Measurements from ENCODE around the gene RFX5.

The RFX5 gene

GRCh38 chr1:151346082-151346768 lies 827 bp downstream of the RFX5 start:
- Histone ChIP-seq H3K27me3 (ENCODE audit: control insufficient read depth in 1 of 2, insufficient read depth in 1 of 2, low read length in 2 of 2) (no peaks in the 10 kb centered on the region), H3K4me3 (ENCODE audit: insufficient read depth in 1 of 2, low read depth in 1 of 2, low read length in 2 of 2) (peak overlapping the region; percentile 67 to 92), H3K4me2 (ENCODE audit: low read length, poor library complexity, severe bottlenecking) (peak overlapping the region; percentile 74), H3K14ac (ENCODE audit: low read length in 2 of 2) (no peak overlapping the region), H4K91ac (ENCODE audit: low read length) (no peak overlapping the region), H2AFZ (ENCODE audit: low read depth, low read length) (peak overlapping the region; percentile 39), H3K9me3 (ENCODE audit: control insufficient read depth, low read length) (no peaks in the 10 kb centered on the region), H3K27ac (ENCODE audit: low read length, poor library complexity, severe bottlenecking) (peak overlapping the region; percentile 87), H2BK15ac (ENCODE audit: low read depth, poor library complexity, severe bottlenecking) (no peak overlapping the region), H4K8ac (ENCODE audit: low read length) (peak overlapping the region; percentile 43), H2BK12ac (ENCODE audit: low read length in 2 of 2) (peak overlapping the region in 1 of 2 experiments; percentile 4), H3K4me1 (ENCODE audit: control insufficient read depth, insufficient read depth, low read depth, low read length) (peaks cover 9% of the 10 kb centered on the region), H2BK120ac (ENCODE audit: low read depth, low read length) (no peak overlapping the region), H2AK5ac (ENCODE audit: low read length, severe bottlenecking) (peak overlapping the region; percentile 89), H3K18ac (ENCODE audit: low read depth in 1 of 2, low read length in 2 of 2) (peak overlapping the region in 1 of 2 experiments; percentile 55), H3K9ac (ENCODE audit: low read length) (peak overlapping the region; percentile 95), H3K79me1 (replicated peaks; ENCODE audit: low read length, poor library complexity, severe bottlenecking) (peaks cover 19% of the 10 kb centered on the region), H3K23ac (ENCODE audit: low read length in 2 of 2) (peak overlapping the region in 1 of 2 experiments; percentile 87), H3K4ac (ENCODE audit: low read depth in 1 of 2, low read length in 2 of 2) (peak overlapping the region; percentile 58 to 77), H2BK5ac (ENCODE audit: low read depth, low read length, poor library complexity, severe bottlenecking) (no peak overlapping the region), H3K36me3 (ENCODE audit: control insufficient read depth in 1 of 2, insufficient read depth in 2 of 2, low read depth in 1 of 2, low read length in 2 of 2) (peaks cover 30 to 42% of the 10 kb centered on the region in 2 experiments)
- WGBS: 77% methylated on average over 6 of the region's 7 CpGs
- DNase-seq: no peak

- no peak overlapping the region for H2BK12ac ChIP-seq (ENCODE audit: low read length in 2 of 2)
- no peaks in the 10 kb centered on the region for H3K9me3 ChIP-seq (ENCODE audit: control insufficient read depth, low read length)
- no peak overlapping the region for H2BK120ac ChIP-seq (ENCODE audit: low read depth, low read length)
- no peak overlapping the region for H3K18ac ChIP-seq (ENCODE audit: low read depth in 1 of 2, low read length in 2 of 2)
- H3K4ac ChIP-seq (ENCODE audit: low read depth in 1 of 2, low read length in 2 of 2): no peak overlapping the region
- no peak for DNase-seq
- 100% methylated on average over 5 of the region's 6 CpGs for WGBS
- no peak overlapping the region for H3K4me2 ChIP-seq (ENCODE audit: low read length, poor library complexity, severe bottlenecking)
- H3K27ac ChIP-seq (ENCODE audit: low read length, poor library complexity, severe bottlenecking): no peak overlapping the region
- peaks cover 19% of the 10 kb centered on the region for H3K79me1 ChIP-seq (replicated peaks; ENCODE audit: low read length, poor library complexity, severe bottlenecking)
- H3K9ac ChIP-seq (ENCODE audit: low read length): no peak overlapping the region
- peaks cover 9% of the 10 kb centered on the region for H3K4me1 ChIP-seq (ENCODE audit: control insufficient read depth, insufficient read depth, low read depth, low read length)
- H2AFZ ChIP-seq (ENCODE audit: low read depth, low read length): no peak overlapping the region
- H2BK5ac ChIP-seq (ENCODE audit: low read depth, low read length, poor library complexity, severe bottlenecking): no peak overlapping the region
- H3K27me3 ChIP-seq (ENCODE audit: control insufficient read depth in 1 of 2, insufficient read depth in 1 of 2, low read length in 2 of 2): no peaks in the 10 kb centered on the region
- H3K4me3 ChIP-seq (ENCODE audit: insufficient read depth in 1 of 2, low read depth in 1 of 2, low read length in 2 of 2): no peak overlapping the region
- H3K23ac ChIP-seq (ENCODE audit: low read length in 2 of 2): no peak overlapping the region
- H2AK5ac ChIP-seq (ENCODE audit: low read length, severe bottlenecking): no peak overlapping the region
- H3K36me3 ChIP-seq (ENCODE audit: control insufficient read depth in 1 of 2, insufficient read depth in 2 of 2, low read depth in 1 of 2, low read length in 2 of 2): peaks cover 30 to 42% of the 10 kb centered on the region in 2 experiments
- H4K91ac ChIP-seq (ENCODE audit: low read length): no peak overlapping the region
- H2BK15ac ChIP-seq (ENCODE audit: low read depth, poor library complexity, severe bottlenecking): no peak overlapping the region
- H3K14ac ChIP-seq (ENCODE audit: low read length in 2 of 2): no peak overlapping the region
- H4K8ac ChIP-seq (ENCODE audit: low read length): no peak overlapping the region
Measured at GRCh38 chr1:151344291-151344690, 2.8 kb downstream of the RFX5 start.

DNA sequence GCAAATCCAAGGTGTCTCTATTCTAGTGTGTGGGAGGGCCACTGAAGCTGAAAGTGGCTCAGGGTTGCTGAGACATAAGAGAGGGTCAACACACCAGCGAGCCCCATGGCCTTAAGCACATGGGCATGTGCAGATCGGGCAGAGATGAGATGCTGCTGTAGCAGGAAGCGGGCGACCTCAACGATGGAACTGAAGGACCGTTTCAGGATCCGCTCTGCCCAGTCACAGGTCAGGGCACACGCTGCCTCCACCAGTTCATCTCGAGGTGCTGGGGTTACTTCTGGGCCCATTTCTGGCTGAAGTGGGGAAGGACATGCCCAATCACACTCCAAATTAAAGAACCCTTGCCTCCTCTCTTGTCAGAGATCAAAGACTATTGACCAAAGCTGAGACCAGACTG lies 3.5 kb downstream of the RFX5 start:
- H2BK15ac ChIP-seq (ENCODE audit: low read depth, poor library complexity, severe bottlenecking): no peak overlapping the region
- no peak overlapping the region for H3K27ac ChIP-seq (ENCODE audit: low read length, poor library complexity, severe bottlenecking)

DNA sequence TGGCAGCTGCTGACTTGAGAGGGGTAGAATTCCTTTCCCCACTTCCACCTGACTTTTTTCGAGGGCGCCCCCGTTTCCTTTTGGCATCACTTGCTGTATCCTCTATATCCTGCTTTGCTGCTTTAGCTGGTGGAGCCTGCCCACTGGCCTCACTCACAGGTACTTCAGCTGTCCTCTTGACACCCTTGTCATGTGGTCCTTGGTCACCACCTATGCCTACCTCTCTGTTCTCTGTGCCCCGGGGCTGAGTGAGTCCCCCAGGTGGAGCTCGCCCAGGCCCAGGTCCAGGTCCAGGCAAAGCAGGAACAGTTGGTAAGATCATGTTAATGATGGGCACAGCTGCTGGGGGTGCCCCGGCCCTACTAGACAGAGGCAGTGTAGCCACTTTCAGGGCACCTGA lies 4.5 kb downstream of the RFX5 start:
- no peak overlapping the region for H3K18ac ChIP-seq (ENCODE audit: low read depth in 1 of 2, low read length in 2 of 2)
- no peak overlapping the region for H2BK15ac ChIP-seq (ENCODE audit: low read depth, poor library complexity, severe bottlenecking)
- H3K14ac ChIP-seq (ENCODE audit: low read length in 2 of 2): no peak overlapping the region
- H3K79me1 ChIP-seq (replicated peaks; ENCODE audit: low read length, poor library complexity, severe bottlenecking): peaks cover 19% of the 10 kb centered on the region
- no peak overlapping the region for H3K4me3 ChIP-seq (ENCODE audit: insufficient read depth in 1 of 2, low read depth in 1 of 2, low read length in 2 of 2)
- H2BK120ac ChIP-seq (ENCODE audit: low read depth, low read length): no peak overlapping the region
- WGBS: over 99% methylated on average over 6 of the region's 6 CpGs
- H2AFZ ChIP-seq (ENCODE audit: low read depth, low read length): no peak overlapping the region
- no peak overlapping the region for H4K8ac ChIP-seq (ENCODE audit: low read length)
- no peaks in the 10 kb centered on the region for H3K27me3 ChIP-seq (ENCODE audit: control insufficient read depth in 1 of 2, insufficient read depth in 1 of 2, low read length in 2 of 2)
- no peak overlapping the region for H3K9ac ChIP-seq (ENCODE audit: low read length)
- no peak overlapping the region for H3K4ac ChIP-seq (ENCODE audit: low read depth in 1 of 2, low read length in 2 of 2)
- no peak for DNase-seq
- no peak overlapping the region for H4K91ac ChIP-seq (ENCODE audit: low read length)
- no peak overlapping the region for H2BK12ac ChIP-seq (ENCODE audit: low read length in 2 of 2)
- H3K36me3 ChIP-seq (ENCODE audit: control insufficient read depth in 1 of 2, insufficient read depth in 2 of 2, low read depth in 1 of 2, low read length in 2 of 2): peaks cover 30 to 42% of the 10 kb centered on the region in 2 experiments
- no peak overlapping the region for H2BK5ac ChIP-seq (ENCODE audit: low read depth, low read length, poor library complexity, severe bottlenecking)
- H3K23ac ChIP-seq (ENCODE audit: low read length in 2 of 2): no peak overlapping the region
- H3K4me2 ChIP-seq (ENCODE audit: low read length, poor library complexity, severe bottlenecking): no peak overlapping the region
- H3K27ac ChIP-seq (ENCODE audit: low read length, poor library complexity, severe bottlenecking): no peak overlapping the region
- H3K9me3 ChIP-seq (ENCODE audit: control insufficient read depth, low read length): no peaks in the 10 kb centered on the region
- H3K4me1 ChIP-seq (ENCODE audit: control insufficient read depth, insufficient read depth, low read depth, low read length): peaks cover 9% of the 10 kb centered on the region
- no peak overlapping the region for H2AK5ac ChIP-seq (ENCODE audit: low read length, severe bottlenecking)

More for the DNA sequence above, 3.5 kb downstream of the RFX5 start:
- Histone ChIP-seq H2BK120ac (ENCODE audit: low read depth, low read length) (no peak overlapping the region), H3K23ac (ENCODE audit: low read length in 2 of 2) (no peak overlapping the region), H3K14ac (ENCODE audit: low read length in 2 of 2) (no peak overlapping the region), H3K9ac (ENCODE audit: low read length) (no peak overlapping the region), H3K36me3 (ENCODE audit: control insufficient read depth in 1 of 2, insufficient read depth in 2 of 2, low read depth in 1 of 2, low read length in 2 of 2) (peaks cover 30 to 42% of the 10 kb centered on the region in 2 experiments), H3K27me3 (ENCODE audit: control insufficient read depth in 1 of 2, insufficient read depth in 1 of 2, low read length in 2 of 2) (no peaks in the 10 kb centered on the region), H4K91ac (ENCODE audit: low read length) (no peak overlapping the region), H3K4me2 (ENCODE audit: low read length, poor library complexity, severe bottlenecking) (no peak overlapping the region), H2AK5ac (ENCODE audit: low read length, severe bottlenecking) (no peak overlapping the region), H2BK12ac (ENCODE audit: low read length in 2 of 2) (no peak overlapping the region), H3K4me1 (ENCODE audit: control insufficient read depth, insufficient read depth, low read depth, low read length) (peaks cover 9% of the 10 kb centered on the region), H3K79me1 (replicated peaks; ENCODE audit: low read length, poor library complexity, severe bottlenecking) (peaks cover 19% of the 10 kb centered on the region), H3K4ac (ENCODE audit: low read depth in 1 of 2, low read length in 2 of 2) (no peak overlapping the region), H3K4me3 (ENCODE audit: insufficient read depth in 1 of 2, low read depth in 1 of 2, low read length in 2 of 2) (no peak overlapping the region), H2BK5ac (ENCODE audit: low read depth, low read length, poor library complexity, severe bottlenecking) (no peak overlapping the region), H3K18ac (ENCODE audit: low read depth in 1 of 2, low read length in 2 of 2) (no peak overlapping the region), H4K8ac (ENCODE audit: low read length) (no peak overlapping the region), H3K9me3 (ENCODE audit: control insufficient read depth, low read length) (no peaks in the 10 kb centered on the region), H2AFZ (ENCODE audit: low read depth, low read length) (no peak overlapping the region)
- 85% methylated on average over 9 of the region's 9 CpGs for WGBS
- no peak for DNase-seq

Measured in mesenchymal stem cell (in vitro differentiated cells and primary cell).